G401.6 (cell line): ENCODE results near the gene PLA2G15.

Source experiments
- FAIRE-seq: peaks from 2 replicates; lab custom pipeline; 2012; peaks lifted over from hg19 to GRCh38; lab: Jason Lieb, UNC

PLA2G15 gene

GRCh38 chr16:68255712-68256111 is 10.5 kb downstream of the PLA2G15 start:
- FAIRE-seq, result no peak

GRCh38 chr16:68257251-68257905 is 12.2 kb downstream of the PLA2G15 start:
- FAIRE-seq, result no peak

- no peak for FAIRE-seq
These were observed 13.0 kb downstream of the PLA2G15 start for GRCh38 chr16:68257906-68258800.

GRCh38 chr16:68259007-68259825 is 14.0 kb downstream of the PLA2G15 start:
- FAIRE-seq, result no peak

GRCh38 chr16:68263559-68264127 is 18.5 kb downstream of the PLA2G15 start:
- no peak for FAIRE-seq

- FAIRE-seq, result no peak
These were observed 19.2 kb downstream of the PLA2G15 start, which contains the start of gene SLC7A6 for GRCh38 chr16:68264128-68265077. TSS of gene SLC7A6 (plus strand) at chr16:68264526. CDS start at chr16:68274727, 10,201 bp downstream.

GRCh38 chr16:68265078-68265920 is 20.1 kb downstream of the PLA2G15 start:
- no peak for FAIRE-seq

- no peak for FAIRE-seq
These were observed 22.6 kb downstream of the PLA2G15 start for GRCh38 chr16:68267612-68268405.

GRCh38 chr16:68269793-68270192 is 24.6 kb downstream of the PLA2G15 start:
- no peak for FAIRE-seq

GRCh38 chr16:68270353-68270752 is 25.2 kb downstream of the PLA2G15 start:
- FAIRE-seq, result no peak

GRCh38 chr16:68272507-68273209 is 27.5 kb downstream of the PLA2G15 start:
- FAIRE-seq, result no peak

- FAIRE-seq, result no peak
These were observed 28.3 kb downstream of the PLA2G15 start for GRCh38 chr16:68273459-68273858.

- FAIRE-seq, result no peak
These were observed 28.7 kb downstream of the PLA2G15 start for GRCh38 chr16:68273896-68274295.

- FAIRE-seq, result no peak
These were observed 29.3 kb downstream of the PLA2G15 start for GRCh38 chr16:68274441-68274840.

- no peak for FAIRE-seq
These were observed 30.5 kb downstream of the PLA2G15 start for GRCh38 chr16:68275611-68276191.

- FAIRE-seq, result no peak
These were observed 31.1 kb downstream of the PLA2G15 start for GRCh38 chr16:68276223-68276622.

- no peak for FAIRE-seq
These were observed 34.8 kb downstream of the PLA2G15 start for GRCh38 chr16:68279726-68280558.
